Measurements from ENCODE around the gene MAGEC3. TPM values are rescaled to one million over a fixed set of nuclear protein-coding genes. Genes with fewer than 3 reads are reported as not detected.

The MAGEC3 gene
- total RNA-seq, 1 experiment from 2014 or later, result not detected

- peaks cover 68 to 84% of the 10 kb centered on the region in 2 experiments for H3K9me3 Mint-ChIP-seq
- no peaks in the 10 kb centered on the region for H4K20me1 ChIP-seq (ENCODE audit: control insufficient read depth, insufficient read depth, insufficient read length)
- H2BK15ac ChIP-seq (ENCODE audit: low read depth, low read length), result no peak overlapping the region
- no peaks in the 10 kb centered on the region for H3K4me1 ChIP-seq (ENCODE audit: insufficient read depth, low read length)
- H2BK120ac ChIP-seq (ENCODE audit: low read depth, low read length, poor library complexity, severe bottlenecking), result no peak overlapping the region
- H3K27ac Mint-ChIP-seq, result no peak overlapping the region
- no peak overlapping the region for H3T11ph ChIP-seq (ENCODE audit: low read length)
- no peak overlapping the region for H3K4me2 ChIP-seq (ENCODE audit: insufficient read depth, insufficient read length, low read length)
- no peak for DNase-seq
- no peaks in the 10 kb centered on the region for H3K23me2 ChIP-seq (ENCODE audit: insufficient read length, low read depth, low read length, poor library complexity, severe bottlenecking)
- no peaks in the 10 kb centered on the region for H3K79me1 ChIP-seq (ENCODE audit: insufficient read depth, low read depth, low read length, poor library complexity, severe bottlenecking)
- H4K5ac ChIP-seq (ENCODE audit: insufficient read length, low read depth, low read length), result no peak overlapping the region
- no peak overlapping the region for H2BK20ac ChIP-seq (ENCODE audit: low read depth, low read length, poor library complexity, severe bottlenecking)
- TF ChIP-seq CTCF (conservative IDR thresholded peaks at IDR 0.05), result no peak
- H3K27me3 Mint-ChIP-seq (ENCODE audit: low read depth), result no peaks in the 10 kb centered on the region
- no peak overlapping the region for H3K23ac ChIP-seq (ENCODE audit: insufficient read length, low read depth, low read length)
- no peaks in the 10 kb centered on the region for H3K79me2 ChIP-seq (ENCODE audit: insufficient read depth, low read length)
- no peak overlapping the region for H3K14ac ChIP-seq (ENCODE audit: insufficient read depth, low read length)
- no peaks in the 10 kb centered on the region for H3K27me3 ChIP-seq (ENCODE audit: insufficient read depth, low read length)
- H3K4me3 Mint-ChIP-seq, result no peak overlapping the region
- H3K4me1 Mint-ChIP-seq, result no peaks in the 10 kb centered on the region
- no peak overlapping the region for H4K91ac ChIP-seq (ENCODE audit: insufficient read length, low read depth, low read length)
- peaks cover 6% of the 10 kb centered on the region for H3K9me3 ChIP-seq (ENCODE audit: control insufficient read depth, low read depth, low read length)
- no peak overlapping the region for H3K56ac ChIP-seq (ENCODE audit: insufficient read length, low read depth, low read length)
- no peak overlapping the region for H2BK12ac ChIP-seq (ENCODE audit: insufficient read length, low read depth, low read length)
- H3K4ac ChIP-seq (ENCODE audit: low read depth, low read length), result no peak overlapping the region
- H2AK5ac ChIP-seq (ENCODE audit: insufficient read length, low read length), result no peak overlapping the region
- H3K36me3 Mint-ChIP-seq (ENCODE audit: insufficient read depth in 1 of 3, low read depth in 3 of 3), result peaks cover 0 to 5% (median 0%) of the 10 kb centered on the region in 3 experiments; a peak in 2 of 7 replicates
- no peak overlapping the region for H3K9ac ChIP-seq (ENCODE audit: extremely low read depth, insufficient read length, low read length)
- no CpG with 5 or more reads among the region's 1 CpG for WGBS (ENCODE audit: extremely low coverage, insufficient read length, low lambda C conversion rate)
- H3K18ac ChIP-seq (ENCODE audit: insufficient read length, low read depth, low read length), result no peak overlapping the region
- H3K27ac ChIP-seq (ENCODE audit: insufficient read length, low read depth, low read length), result no peak overlapping the region
- H4K8ac ChIP-seq (replicated peaks; ENCODE audit: insufficient read length, low read depth, low read length), result no peak overlapping the region
- H2AFZ ChIP-seq (ENCODE audit: low read length), result no peak overlapping the region
- H2BK5ac ChIP-seq (ENCODE audit: insufficient read length, low read length), result no peak overlapping the region
Measured at GRCh38 chrX:141811438-141811837, 26.7 kb upstream of the MAGEC3 start.

All from H9 (cell line).